ENCODE data around the gene MUC2.

Gene MUC2

DNA sequence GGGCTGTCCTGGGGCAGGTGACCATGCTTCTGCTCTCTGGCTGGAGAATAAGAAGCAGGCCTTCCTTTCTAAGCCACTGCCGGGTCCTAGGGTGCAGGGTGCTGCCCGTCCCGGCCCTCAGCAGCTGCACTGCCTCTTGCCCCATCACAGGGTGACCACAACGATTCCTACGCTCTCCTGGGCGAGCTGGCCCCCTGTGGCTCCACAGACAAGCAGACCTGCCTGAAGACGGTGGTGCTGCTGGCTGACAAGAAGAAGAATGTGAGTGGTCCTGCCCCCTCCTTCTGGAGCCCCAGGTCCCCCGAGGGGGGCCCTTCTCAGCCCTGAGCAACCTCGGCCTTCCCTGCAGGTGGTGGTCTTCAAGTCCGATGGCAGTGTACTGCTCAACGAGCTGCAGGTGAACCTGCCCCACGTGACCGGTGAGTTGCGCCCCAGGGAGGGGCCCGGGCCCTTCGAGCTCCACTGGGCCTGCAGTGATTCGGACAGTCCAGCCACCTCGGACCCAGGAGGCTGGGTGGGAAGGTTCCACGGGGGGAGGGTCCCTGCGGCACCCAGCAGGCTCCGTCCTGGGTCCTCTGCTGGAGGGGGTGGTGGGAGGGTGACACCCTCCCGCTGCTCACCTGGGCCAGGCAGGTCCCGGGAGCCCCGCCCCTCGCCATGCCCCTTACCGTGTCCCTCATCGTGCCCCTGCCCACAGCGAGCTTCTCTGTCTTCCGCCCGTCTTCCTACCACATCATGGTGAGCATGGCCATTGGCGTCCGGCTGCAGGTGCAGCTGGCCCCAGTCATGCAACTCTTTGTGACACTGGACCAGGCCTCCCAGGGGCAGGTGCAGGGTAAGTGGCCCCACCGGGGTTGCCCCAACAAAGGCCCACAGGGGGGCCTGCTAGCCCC is 8.3 kb downstream of the MUC2 start:
- in situ Hi-C loops (cut with HindIII; ENCODE audit: low pct_ligation_motif_present, low pct_unique_long_range_greater_than_20kb, low sequenced_read_pairs), result no loop called here
- DNase-seq, result no peak

DNA sequence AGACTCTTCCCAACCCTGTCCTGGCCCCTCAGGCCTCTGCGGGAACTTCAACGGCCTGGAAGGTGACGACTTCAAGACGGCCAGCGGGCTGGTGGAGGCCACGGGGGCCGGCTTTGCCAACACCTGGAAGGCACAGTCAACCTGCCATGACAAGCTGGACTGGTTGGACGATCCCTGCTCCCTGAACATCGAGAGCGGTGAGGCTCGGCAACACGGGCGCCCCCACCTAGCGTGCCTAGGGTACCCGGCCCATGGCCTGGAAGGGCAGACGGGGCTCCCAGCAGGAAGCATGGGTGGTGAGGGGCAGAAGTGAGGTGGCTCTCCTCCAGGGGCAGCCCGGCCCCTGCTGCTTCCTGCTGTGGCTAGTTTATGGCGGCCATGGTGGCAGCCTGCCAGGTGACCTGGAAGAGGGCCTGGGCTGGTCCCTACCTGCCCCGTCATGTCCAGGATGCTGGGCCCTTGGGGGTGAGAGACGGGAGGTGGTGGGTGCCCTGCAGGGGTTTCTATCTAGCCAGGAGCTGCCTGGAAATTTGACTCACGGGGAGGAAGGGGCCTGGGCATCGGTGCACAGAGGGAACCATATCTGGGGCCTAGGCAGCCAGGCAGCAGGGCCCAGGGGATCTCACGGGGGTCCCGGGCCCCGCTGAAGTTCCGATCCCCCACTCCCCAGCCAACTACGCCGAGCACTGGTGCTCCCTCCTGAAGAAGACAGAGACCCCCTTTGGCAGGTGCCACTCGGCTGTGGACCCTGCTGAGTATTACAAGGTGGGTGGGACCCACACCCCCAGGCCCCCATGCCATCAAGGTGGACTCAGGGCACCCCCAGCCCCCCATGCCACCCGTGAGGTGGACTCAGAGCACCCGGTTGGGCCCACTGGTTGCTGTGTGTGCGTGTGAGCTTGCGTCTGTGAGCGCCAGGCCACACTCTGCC is 9.2 kb downstream of the MUC2 start:
- no peak for DNase-seq
- in situ Hi-C loops (cut with HindIII; ENCODE audit: low pct_ligation_motif_present, low pct_unique_long_range_greater_than_20kb, low sequenced_read_pairs), result no loop called here

DNA sequence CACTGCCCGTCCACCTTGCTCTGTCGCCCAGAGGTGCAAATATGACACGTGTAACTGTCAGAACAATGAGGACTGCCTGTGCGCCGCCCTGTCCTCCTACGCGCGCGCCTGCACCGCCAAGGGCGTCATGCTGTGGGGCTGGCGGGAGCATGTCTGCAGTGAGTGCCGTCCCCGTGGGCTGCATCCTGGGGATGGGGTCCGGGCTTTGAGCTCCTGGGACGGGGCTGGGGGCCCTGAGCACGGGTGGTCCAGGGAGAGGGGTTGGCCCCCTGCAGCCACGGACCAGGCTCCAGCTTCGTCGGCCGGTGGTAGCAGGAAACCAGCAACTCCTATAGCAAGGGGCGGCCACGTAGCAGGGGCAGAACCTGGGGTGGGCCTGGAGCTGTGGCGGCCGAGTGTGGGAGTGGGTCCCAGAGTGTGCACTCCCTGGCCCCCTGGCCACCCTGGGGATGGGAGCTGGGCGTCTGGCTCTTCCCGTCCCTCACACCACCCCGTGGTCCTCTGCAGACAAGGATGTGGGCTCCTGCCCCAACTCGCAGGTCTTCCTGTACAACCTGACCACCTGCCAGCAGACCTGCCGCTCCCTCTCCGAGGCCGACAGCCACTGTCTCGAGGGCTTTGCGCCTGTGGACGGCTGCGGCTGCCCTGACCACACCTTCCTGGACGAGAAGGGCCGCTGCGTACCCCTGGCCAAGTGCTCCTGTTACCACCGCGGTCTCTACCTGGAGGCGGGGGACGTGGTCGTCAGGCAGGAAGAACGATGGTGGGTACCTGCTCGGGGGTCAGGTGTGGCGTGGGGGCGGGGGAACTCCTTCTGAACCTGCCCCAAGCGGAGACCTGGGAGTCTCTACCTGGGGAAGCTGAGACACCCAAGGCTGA is 10.1 kb downstream of the MUC2 start:
- in situ Hi-C loops (cut with HindIII; ENCODE audit: low pct_ligation_motif_present, low pct_unique_long_range_greater_than_20kb, low sequenced_read_pairs), result no loop called here
- DNase-seq, result no peak

DNA sequence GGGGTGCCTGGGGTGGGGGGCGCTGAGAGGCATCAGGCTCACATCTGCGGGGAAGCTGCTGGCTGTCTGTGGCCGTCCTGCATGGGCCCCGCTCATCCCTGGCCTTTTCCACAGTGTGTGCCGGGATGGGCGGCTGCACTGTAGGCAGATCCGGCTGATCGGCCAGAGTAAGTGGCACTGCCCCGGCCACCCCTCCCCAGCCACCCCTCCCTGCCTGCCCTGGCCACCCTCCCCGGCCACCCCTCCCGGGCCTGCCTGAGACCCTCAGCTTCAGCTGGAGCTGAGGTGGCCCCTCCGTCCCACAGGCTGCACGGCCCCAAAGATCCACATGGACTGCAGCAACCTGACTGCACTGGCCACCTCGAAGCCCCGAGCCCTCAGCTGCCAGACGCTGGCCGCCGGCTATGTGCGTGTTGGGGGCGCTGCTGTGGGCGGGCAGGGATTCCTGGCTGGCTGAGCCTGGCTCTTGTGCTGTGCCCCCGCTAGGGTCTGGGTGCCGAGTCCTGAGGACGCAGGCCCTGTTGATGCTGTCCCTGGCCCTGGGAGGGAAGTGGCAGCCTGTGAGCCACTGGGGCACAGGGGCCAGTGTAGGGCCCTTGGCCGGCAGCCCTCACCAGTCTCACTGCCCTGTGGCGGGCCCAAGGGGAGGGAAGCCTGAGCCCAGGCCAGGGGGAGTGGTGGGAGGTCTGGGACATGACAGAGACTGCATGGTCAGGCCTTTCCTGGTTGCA is 10.9 kb downstream of the MUC2 start:
- in situ Hi-C loops (cut with HindIII; ENCODE audit: low pct_ligation_motif_present, low pct_unique_long_range_greater_than_20kb, low sequenced_read_pairs), result no loop called here
- no peak for DNase-seq

DNA sequence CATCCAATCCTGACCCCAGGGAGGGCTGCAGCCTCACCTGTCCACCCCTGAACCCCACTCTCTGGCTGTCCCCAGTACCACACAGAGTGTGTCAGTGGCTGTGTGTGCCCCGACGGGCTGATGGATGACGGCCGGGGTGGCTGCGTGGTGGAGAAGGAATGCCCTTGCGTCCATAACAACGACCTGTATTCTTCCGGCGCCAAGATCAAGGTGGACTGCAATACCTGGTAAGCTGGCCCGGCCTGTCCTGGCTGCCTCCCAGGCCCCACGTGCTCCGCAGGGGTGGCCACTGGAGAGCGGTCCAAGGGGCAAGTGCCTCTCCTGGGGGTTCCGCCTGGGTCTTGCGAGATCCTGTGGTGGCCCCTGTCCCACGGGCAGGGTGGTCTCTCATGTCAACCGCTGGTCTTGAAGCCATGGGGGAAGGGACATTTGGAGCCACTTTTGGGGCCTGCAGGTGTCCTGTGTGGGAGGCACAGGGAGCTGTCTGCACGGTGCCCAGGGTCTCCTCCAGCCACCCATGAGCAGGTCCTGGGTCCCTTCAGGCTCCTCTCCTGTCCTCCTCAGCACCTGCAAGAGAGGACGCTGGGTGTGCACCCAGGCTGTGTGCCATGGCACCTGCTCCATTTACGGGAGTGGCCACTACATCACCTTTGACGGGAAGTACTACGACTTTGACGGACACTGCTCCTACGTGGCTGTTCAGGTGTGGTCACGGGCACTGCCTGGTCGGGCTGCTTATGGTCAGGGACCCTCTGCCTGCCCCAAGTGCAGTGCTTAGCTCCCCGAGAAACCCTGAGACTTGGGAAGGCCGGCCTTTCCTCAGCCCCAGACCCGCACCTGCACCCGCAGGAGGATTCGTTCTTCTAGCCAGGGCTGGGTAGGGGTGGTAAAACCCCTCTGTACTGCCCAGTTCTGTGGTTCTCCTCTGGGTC is 11.8 kb downstream of the MUC2 start:
- no peak for DNase-seq
- in situ Hi-C loops (cut with HindIII; ENCODE audit: low pct_ligation_motif_present, low pct_unique_long_range_greater_than_20kb, low sequenced_read_pairs), result no loop called here

DNA sequence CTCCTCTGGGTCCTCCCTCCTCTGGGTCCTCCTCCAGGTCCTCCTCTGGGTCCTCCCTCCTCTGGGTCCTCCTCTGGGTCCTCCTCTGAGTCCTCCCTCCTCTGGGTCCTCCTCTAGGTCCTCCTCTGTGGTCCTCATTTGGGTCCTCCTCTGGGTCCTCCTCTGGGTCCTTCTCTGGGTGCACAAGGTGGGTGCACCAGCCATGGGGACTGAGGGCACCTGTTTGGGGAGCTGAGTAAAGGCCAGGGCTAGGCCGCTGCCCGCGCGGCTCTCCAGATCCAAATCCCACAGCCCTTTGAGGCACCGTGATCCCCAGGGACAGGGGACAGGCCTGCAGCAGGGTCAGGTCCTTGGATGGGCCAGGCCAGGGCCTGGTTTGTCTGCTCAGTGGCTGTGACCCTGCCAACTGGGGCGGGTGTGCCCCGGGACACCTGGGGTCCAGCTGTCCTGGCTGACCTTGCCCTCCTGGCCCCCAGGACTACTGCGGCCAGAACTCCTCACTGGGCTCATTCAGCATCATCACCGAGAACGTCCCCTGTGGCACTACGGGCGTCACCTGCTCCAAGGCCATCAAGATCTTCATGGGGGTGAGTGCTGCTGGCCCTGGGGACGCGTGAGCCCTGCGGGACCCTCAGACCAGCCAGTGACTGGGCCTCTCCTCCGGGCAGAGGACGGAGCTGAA is 12.7 kb downstream of the MUC2 start:
- in situ Hi-C loops (cut with HindIII; ENCODE audit: low pct_ligation_motif_present, low pct_unique_long_range_greater_than_20kb, low sequenced_read_pairs), result no loop called here
- DNase-seq, result no peak

DNA sequence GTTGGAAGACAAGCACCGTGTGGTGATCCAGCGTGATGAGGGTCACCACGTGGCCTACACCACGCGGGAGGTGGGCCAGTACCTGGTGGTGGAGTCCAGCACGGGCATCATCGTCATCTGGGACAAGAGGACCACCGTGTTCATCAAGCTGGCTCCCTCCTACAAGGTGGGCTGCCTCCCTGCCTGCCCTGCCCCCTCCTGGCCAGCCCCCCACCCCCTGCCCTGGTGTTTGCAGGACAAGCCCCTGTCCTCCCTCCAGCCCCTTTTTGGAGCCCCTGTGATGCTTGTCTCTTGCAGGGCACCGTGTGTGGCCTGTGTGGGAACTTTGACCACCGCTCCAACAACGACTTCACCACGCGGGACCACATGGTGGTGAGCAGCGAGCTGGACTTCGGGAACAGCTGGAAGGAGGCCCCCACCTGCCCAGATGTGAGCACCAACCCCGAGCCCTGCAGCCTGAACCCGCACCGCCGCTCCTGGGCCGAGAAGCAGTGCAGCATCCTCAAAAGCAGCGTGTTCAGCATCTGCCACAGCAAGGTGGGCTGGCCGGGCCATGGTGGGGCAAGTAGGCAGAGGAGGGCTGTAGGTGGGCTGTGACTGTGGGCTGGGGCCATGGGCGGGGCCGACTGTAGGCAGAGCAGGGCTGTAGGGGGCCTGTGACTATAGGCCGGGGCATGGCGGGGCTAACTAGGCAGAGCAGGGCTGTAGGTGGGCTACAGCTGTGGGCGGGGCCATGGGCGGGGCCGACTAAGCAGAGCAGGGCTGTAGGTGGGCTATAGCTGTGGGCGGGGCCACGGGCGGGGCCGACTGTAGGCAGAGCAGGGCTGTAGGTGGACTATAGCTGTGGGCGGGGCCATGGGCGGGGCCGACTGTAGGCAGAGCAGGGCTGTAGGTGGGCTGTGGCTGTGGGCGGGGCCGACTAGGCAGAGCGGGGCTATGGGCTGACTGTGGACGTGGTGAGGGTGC is 13.6 kb downstream of the MUC2 start:
- DNase-seq, result no peak
- in situ Hi-C loops (cut with HindIII; ENCODE audit: low pct_ligation_motif_present, low pct_unique_long_range_greater_than_20kb, low sequenced_read_pairs), result no loop called here

DNA sequence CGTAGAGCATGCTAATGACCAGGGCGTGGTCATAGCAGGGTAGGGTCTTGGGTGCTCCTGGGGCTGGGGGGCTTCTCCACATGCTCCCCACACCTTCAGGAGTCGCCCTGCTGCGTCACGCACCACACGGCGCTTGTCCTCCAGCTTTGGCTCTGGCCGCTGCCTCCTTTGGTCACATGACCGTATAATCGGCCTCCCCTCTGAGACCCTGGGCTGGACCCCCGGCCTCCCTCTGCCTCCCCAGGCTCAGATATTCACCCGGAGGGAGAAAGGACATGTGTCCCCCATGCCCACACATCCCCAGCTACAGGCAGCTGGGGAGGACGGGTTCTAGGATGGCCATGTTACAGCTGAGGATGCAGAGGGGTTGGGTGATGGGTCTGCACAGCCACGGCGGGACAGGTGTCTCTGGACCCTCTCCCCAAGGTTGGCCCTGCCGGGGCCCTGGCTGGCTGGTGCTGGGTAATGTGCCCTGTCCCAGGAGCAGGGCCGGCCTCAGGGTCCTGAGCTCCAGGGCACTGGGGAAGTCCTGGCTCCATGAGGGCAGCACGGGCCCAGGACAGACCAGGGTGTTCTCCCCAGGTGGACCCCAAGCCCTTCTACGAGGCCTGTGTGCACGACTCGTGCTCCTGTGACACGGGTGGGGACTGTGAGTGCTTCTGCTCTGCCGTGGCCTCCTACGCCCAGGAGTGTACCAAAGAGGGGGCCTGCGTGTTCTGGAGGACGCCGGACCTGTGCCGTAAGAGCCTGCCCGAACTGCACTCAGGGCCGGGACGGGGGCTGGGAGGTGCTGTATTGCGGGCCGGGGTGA is 14.5 kb downstream of the MUC2 start:
- in situ Hi-C loops (cut with HindIII; ENCODE audit: low pct_ligation_motif_present, low pct_unique_long_range_greater_than_20kb, low sequenced_read_pairs), result no loop called here

DNA sequence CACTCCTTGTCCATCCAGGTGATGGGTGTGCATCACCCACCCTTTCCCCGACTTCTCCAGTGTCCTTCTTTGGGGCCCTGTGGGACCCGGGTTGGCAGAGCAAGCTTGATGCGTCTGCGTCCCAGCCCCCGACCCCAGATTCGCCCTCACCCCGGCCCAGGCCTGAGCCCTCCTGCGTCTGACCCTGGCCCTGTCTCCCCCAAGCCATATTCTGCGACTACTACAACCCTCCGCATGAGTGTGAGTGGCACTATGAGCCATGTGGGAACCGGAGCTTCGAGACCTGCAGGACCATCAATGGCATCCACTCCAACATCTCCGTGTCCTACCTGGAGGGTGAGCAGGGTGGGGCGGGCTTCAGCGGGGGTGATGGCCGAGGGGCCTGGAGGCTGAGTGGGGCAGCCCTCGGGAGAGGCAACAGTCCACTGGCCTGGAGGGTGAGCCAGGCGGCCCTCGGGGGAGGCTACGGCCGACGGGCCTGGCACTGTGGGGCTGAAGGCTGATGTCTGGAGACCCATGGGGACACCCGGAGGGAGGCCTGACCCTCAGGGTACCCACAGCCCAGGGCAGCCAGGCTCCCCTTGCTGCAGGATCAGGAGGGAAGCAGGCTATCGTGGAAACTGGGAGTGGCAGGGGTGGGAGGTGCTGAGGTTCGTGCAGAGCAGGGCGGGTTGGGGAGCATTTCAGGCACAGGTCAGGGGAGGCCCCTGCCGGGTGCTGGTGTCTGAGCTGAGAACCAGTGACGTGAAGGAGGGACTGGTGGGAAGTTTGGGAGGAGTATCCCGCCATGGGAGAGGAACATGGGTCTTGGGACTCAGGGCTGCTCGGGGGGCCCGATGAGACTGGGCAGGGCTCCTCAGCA is 15.3 kb downstream of the MUC2 start:
- no peak for DNase-seq
- in situ Hi-C loops (cut with HindIII; ENCODE audit: low pct_ligation_motif_present, low pct_unique_long_range_greater_than_20kb, low sequenced_read_pairs), result no loop called here

More for the DNA sequence above, 14.5 kb downstream of the MUC2 start:
- no peak for DNase-seq

DNA sequence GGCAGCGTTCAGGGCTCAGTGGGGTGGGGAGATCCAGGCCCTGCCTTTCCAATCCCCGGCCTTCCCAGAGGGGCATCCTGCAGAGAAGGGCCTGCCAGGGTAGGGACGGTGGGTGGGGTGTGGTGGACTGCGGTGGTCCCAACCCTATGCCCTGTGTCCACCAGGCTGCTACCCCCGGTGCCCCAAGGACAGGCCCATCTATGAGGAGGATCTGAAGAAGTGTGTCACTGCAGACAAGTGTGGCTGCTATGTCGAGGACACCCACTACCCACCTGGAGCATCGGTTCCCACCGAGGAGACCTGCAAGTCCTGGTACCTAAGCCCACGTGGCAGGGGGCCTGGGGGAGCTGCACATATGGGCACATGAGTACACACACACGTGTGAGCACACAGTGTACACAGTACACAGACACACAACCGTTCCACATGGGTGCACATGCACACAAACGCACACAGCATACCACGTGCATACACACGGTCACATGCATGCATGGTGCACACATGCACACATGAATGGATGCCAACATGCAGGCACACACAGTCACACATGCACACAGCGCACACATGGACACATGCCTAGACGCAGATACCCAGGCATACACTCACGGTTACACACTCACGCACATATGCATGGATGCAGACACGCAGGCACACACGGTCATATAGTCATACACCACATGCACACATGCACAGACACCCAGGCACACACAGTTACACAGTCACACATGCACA is 16.1 kb downstream of the MUC2 start:
- no peak for DNase-seq
- in situ Hi-C loops (cut with HindIII; ENCODE audit: low pct_ligation_motif_present, low pct_unique_long_range_greater_than_20kb, low sequenced_read_pairs), result no loop called here

DNA sequence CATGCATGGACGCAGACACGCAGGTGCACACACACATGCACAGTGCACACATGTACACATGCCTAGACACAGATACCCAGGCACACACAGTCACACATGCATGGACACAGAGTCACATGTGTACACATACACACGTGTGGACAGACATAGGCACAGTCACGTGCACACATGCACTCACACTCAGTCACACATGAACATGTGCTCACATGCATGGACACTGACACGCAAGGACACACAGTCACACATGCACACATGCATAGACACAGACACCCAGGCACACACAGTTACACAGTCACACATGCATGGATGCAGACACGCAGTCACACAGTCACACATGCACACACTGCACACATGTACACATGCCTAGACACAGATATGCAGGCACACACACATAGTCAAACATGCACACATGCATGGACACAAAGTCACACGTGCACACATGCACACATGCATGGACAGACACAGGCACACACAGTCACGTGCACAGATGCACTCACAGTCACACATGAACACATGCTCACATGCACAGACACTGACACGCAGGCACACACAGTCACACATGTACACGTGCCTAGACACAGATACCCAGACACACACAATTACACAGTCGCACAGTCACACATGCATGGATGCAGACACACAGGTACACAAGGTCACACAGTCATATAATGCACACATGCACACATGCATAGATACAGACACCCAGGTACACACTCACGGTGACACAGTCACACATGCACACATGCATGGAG is 16.8 kb downstream of the MUC2 start:
- in situ Hi-C loops (cut with HindIII; ENCODE audit: low pct_ligation_motif_present, low pct_unique_long_range_greater_than_20kb, low sequenced_read_pairs), result no loop called here
- no peak for DNase-seq

DNA sequence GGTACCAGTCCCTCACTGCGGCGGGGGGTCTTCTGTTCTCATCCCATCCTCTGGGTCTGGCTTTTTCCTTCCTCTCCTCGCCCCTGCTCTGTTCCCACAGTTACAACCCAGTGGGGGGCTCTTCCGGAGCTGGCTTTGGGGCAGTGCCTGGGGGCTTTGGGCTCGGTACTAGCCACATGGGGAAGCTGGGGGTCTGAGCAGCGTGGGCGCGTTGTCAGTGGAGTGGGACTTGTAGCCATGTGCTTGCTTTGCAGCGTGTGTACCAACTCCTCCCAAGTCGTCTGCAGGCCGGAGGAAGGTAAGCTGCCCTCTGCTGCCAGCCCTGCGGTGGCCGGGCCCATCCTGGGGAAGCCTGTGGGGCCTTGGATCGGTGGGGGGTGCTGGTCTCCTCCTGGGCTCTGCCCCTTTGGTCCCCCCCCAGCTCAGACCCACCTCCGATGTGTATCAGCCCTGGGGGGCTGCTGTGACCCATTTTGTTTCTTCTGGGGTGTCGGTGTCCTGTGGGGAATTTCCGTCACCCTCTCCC is 17.5 kb downstream of the MUC2 start:
- DNase-seq, result no peak
- in situ Hi-C loops (cut with HindIII; ENCODE audit: low pct_ligation_motif_present, low pct_unique_long_range_greater_than_20kb, low sequenced_read_pairs), result no loop called here
